OCI-LY3 (cell line): Measurements from ENCODE around the gene IL1RAPL1.

ENCODE experiments used
- H2AFZ ChIP-seq: fragments of 200-600, 300-600 bp; shearing (Covaris generic); 2 replicates; pipeline ENCODE4 v1.6.0; 2014; ENCODE audit warnings: antibody characterized with exemption, low read depth, low read length
- H3K27ac ChIP-seq: fragments of 200-600, 300-600 bp; sonication (generic); 2 replicates; pipeline ENCODE4 v1.5.1; 2014; ENCODE audit warnings: mild to moderate bottlenecking, low read length, moderate library complexity, mixed read lengths
- H3K27me3 ChIP-seq: fragments of 200-600, 300-600 bp; sonication (generic); 2 replicates; pipeline ENCODE4 v1.6.1; 2014; ENCODE audit warnings: low read depth, low read length, mixed read lengths
- H3K36me3 ChIP-seq: fragments of 200-600, 300-600 bp; sonication (generic); replicated peaks from 2 replicates; pipeline ENCODE3; 2014; ENCODE audit warnings: low read depth, low read length, mixed read lengths
- H3K4me1 ChIP-seq: fragments of 300-600, 200-600 bp; sonication (generic); 2 replicates; pipeline ENCODE4 v1.6.1; 2014; ENCODE audit warnings: low read length, mixed read lengths
- H3K4me2 ChIP-seq: fragments of 200-600, 300-600 bp; sonication (generic); 2 replicates; pipeline ENCODE4 v1.6.1; 2014; ENCODE audit warnings: low read length, mixed read lengths
- H3K4me3 ChIP-seq: fragments of 300-600, 200-600 bp; sonication (generic); 2 replicates; pipeline ENCODE4 v1.5.1; 2014; ENCODE audit warnings: antibody characterized with exemption, mild to moderate bottlenecking, low read length, moderate library complexity
- H3K79me2 ChIP-seq: fragments of 300-600, 200-600 bp; shearing (Covaris generic); 2 replicates; pipeline ENCODE4 v1.6.1; 2014; ENCODE audit warnings: mild to moderate bottlenecking, low read length, mixed read lengths
- H3K9ac ChIP-seq: fragments of 300-600, 200-600 bp; shearing (Covaris generic); 2 replicates; pipeline ENCODE4 v1.6.0; 2014; ENCODE audit warnings: mild to moderate bottlenecking, low read length, moderate library complexity
- H3K9me3 ChIP-seq: fragments of 200-600, 300-600 bp; shearing (Covaris generic); 2 replicates; pipeline ENCODE4 v1.6.1; 2014; ENCODE audit warnings: low read length, mixed read lengths; ENCODE audit not compliant: insufficient read depth
- H4K20me1 ChIP-seq: fragments of 200-600, 300-600 bp; sonication (generic); 2 replicates; pipeline ENCODE4 v1.6.1; 2016; ENCODE audit warnings: low read length, mixed read lengths; ENCODE audit not compliant: insufficient read depth
- EZH2phosphoT487 ChIP-seq: fragments of 200-600 bp; shearing (Covaris generic); IDR thresholded peaks from 2 replicates; pipeline ENCODE4 v1.6.1; 2018; ENCODE audit warnings: antibody characterized with exemption, mixed run types, low read depth
- TF ChIP-seq, protein P1 (sequence below): fragments of 200-600, 300-600 bp; sonication (generic); IDR thresholded peaks from 2 replicates; pipeline ENCODE4 v1.5.1; 2014; ENCODE audit warnings: antibody characterized with exemption, low read length, low read depth

Gene IL1RAPL1

GRCh38 chrX:29842552-29842951, 1255.3 kb downstream of the IL1RAPL1 start:
- Histone ChIP-seq H2AFZ (no peak overlapping the region), H3K36me3 (no peaks in the 10 kb centered on the region), H3K9ac (no peak overlapping the region), H3K79me2 (no peaks in the 10 kb centered on the region), H3K4me3 (no peak overlapping the region), H3K4me1 (peaks cover 5% of the 10 kb centered on the region), H3K4me2 (no peak overlapping the region), H4K20me1 (no peaks in the 10 kb centered on the region), H3K27me3 (no peaks in the 10 kb centered on the region), H3K27ac (no peak overlapping the region), H3K9me3 (no peaks in the 10 kb centered on the region)
- no peak for TF ChIP-seq EZH2phosphoT487
- TF ChIP-seq, protein P1, sequence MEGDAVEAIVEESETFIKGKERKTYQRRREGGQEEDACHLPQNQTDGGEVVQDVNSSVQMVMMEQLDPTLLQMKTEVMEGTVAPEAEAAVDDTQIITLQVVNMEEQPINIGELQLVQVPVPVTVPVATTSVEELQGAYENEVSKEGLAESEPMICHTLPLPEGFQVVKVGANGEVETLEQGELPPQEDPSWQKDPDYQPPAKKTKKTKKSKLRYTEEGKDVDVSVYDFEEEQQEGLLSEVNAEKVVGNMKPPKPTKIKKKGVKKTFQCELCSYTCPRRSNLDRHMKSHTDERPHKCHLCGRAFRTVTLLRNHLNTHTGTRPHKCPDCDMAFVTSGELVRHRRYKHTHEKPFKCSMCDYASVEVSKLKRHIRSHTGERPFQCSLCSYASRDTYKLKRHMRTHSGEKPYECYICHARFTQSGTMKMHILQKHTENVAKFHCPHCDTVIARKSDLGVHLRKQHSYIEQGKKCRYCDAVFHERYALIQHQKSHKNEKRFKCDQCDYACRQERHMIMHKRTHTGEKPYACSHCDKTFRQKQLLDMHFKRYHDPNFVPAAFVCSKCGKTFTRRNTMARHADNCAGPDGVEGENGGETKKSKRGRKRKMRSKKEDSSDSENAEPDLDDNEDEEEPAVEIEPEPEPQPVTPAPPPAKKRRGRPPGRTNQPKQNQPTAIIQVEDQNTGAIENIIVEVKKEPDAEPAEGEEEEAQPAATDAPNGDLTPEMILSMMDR = no peak

GRCh38 chrX:29851857-29852605, 1264.8 kb downstream of the IL1RAPL1 start:
- H3K27ac ChIP-seq = no peak overlapping the region
- TF ChIP-seq, protein P1 = no peak
- no peak for TF ChIP-seq EZH2phosphoT487
- no peak overlapping the region for H3K4me3 ChIP-seq
- H3K27me3 ChIP-seq = no peaks in the 10 kb centered on the region
- H3K9me3 ChIP-seq = no peaks in the 10 kb centered on the region
- H4K20me1 ChIP-seq = no peaks in the 10 kb centered on the region
- H2AFZ ChIP-seq = no peak overlapping the region
- peaks cover 12% of the 10 kb centered on the region for H3K4me1 ChIP-seq
- no peak overlapping the region for H3K4me2 ChIP-seq
- H3K9ac ChIP-seq = no peak overlapping the region
- no peaks in the 10 kb centered on the region for H3K36me3 ChIP-seq
- H3K79me2 ChIP-seq = no peaks in the 10 kb centered on the region

DNA sequence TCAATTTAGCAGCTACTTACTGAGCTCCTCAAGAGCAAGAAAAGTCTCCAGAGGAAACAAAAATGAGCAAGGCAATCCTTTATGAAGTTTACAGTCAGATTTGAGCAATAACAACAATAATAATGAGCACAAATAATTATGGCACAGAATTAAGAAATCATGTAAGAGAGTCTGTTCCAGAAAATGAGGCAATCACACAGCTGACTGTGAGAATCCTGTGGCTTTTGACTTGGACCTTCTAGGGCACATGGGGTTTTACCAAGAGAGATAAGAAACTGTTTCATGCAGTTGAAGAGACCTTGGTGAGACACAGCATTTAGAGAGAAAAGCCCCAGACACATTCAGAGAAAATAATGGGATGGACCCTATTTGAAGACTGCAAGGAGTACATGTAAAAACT, 1265.5 kb downstream of the IL1RAPL1 start:
- Histone ChIP-seq H3K27me3 (no peaks in the 10 kb centered on the region), H3K4me3 (no peak overlapping the region), H4K20me1 (no peaks in the 10 kb centered on the region), H3K79me2 (no peaks in the 10 kb centered on the region), H3K4me2 (no peak overlapping the region), H3K9me3 (no peaks in the 10 kb centered on the region), H3K27ac (no peak overlapping the region), H3K4me1 (peaks cover 10% of the 10 kb centered on the region), H3K36me3 (no peaks in the 10 kb centered on the region), H3K9ac (no peak overlapping the region), H2AFZ (no peak overlapping the region)
- no peak for TF ChIP-seq EZH2phosphoT487
- TF ChIP-seq, protein P1 = no peak

- no peak overlapping the region for H3K4me3 ChIP-seq
- no peak overlapping the region for H2AFZ ChIP-seq
- no peak overlapping the region for H3K4me2 ChIP-seq
- no peaks in the 10 kb centered on the region for H3K79me2 ChIP-seq
- no peaks in the 10 kb centered on the region for H3K9me3 ChIP-seq
- no peak overlapping the region for H3K27ac ChIP-seq
- H4K20me1 ChIP-seq = no peaks in the 10 kb centered on the region
- TF ChIP-seq, protein P1 = no peak
- TF ChIP-seq EZH2phosphoT487 = no peak
- no peak overlapping the region for H3K9ac ChIP-seq
- H3K4me1 ChIP-seq = peaks cover 19% of the 10 kb centered on the region
- no peaks in the 10 kb centered on the region for H3K27me3 ChIP-seq
- H3K36me3 ChIP-seq = no peaks in the 10 kb centered on the region
These were observed 1271.5 kb downstream of the IL1RAPL1 start for GRCh38 chrX:29858714-29859113.
